AG08396 (cell line): ENCODE results near the gene HLCS.

Experiments used
- DNase-seq: peaks from one replicate; pipeline ENCODE4 v3.0.0; 2012; ENCODE audit warnings: low spot score, mixed read lengths

HLCS gene

GRCh38 chr21:36719614-36720013 lies 246.9 kb downstream of the HLCS start:
- DNase-seq, result no peak

- DNase-seq, result no peak
These were observed 247.4 kb downstream of the HLCS start for GRCh38 chr21:36718951-36719501.

- DNase-seq, result no peak
These were observed 248.5 kb downstream of the HLCS start for GRCh38 chr21:36717976-36718375.

DNA sequence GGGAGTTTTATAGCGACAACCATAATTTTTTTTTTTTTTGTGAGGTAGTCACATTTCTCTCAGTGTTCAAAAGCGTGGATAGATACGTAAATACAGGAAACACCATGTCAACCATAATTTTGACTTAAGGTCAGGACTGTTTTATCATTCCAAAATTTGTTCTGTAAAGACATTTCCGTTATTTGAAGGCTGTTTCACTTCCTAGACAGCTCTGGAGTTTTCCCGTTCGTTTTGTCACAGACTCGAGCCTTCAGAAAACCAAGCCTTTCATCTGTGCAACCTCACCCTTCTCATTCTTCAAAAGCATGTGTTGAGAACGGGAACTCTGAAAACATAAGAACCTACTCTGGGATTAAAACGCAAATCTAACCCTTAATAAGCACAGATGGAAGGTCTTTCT lies 249.6 kb downstream of the HLCS start:
- DNase-seq, result no peak

- no peak for DNase-seq
These were observed 250.1 kb downstream of the HLCS start for GRCh38 chr21:36716387-36716786.

DNA sequence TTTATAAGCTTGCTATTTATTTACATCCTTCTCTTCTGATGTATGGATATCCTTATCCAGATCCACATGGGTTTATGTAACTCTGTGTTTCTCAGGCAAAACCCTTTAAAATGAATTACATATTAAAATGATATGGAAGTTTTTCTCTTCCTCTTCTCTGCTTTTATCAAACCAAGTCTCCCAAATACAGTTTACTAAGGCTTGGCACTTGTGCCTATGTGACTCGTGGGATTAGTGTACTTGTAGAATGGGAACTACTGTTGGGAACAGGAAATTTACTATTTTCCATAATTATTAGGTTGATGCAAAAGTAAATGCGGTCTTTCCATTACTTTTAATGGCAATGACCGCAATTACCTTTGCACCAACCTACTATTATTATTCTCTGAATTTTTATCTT lies 252.7 kb downstream of the HLCS start:
- DNase-seq, result no peak

GRCh38 chr21:36710729-36711048 lies 255.8 kb downstream of the HLCS start:
- DNase-seq, result no peak

DNA sequence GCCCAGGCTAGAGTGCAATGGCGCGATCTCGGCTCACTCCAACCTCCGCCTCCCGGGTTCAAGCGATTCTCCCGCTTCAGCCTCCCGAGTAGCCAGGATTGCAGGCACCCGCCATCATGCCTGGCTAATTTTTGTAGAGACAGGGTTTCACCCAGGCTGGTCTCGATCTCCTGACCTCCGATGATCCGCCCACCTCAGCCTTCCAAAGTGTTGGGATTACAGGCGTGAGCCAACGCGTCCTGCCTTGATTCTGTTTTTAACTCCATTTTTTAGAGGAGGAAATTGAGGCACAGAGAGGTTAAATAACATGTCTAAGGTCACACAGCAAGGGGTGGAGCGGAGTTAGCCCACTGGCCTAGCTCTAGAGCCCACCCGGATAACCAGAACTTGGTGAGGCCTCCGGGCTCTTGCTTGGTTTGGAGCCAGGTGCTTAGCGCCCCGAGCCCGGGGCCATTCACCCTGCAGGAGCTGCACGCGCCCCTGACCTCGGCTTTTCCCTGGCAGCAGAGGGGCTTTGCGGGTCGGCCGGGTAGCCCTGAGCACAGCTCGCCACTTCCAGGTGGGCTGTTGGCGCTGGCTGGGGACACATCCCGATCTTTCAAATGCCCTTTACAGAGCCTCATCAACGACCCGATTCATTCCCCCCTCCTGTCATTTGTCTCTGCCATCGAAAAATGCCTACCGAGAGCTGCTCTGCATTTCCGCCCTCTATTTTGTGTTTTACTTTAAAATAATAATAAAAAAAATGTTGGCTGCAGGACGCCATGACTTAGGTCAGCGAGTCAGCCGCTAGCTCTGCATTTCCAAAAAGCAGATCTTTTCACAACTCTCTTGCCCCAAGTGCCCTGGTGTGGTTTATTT lies 256.4 kb downstream of the HLCS start:
- DNase-seq, result no peak

DNA sequence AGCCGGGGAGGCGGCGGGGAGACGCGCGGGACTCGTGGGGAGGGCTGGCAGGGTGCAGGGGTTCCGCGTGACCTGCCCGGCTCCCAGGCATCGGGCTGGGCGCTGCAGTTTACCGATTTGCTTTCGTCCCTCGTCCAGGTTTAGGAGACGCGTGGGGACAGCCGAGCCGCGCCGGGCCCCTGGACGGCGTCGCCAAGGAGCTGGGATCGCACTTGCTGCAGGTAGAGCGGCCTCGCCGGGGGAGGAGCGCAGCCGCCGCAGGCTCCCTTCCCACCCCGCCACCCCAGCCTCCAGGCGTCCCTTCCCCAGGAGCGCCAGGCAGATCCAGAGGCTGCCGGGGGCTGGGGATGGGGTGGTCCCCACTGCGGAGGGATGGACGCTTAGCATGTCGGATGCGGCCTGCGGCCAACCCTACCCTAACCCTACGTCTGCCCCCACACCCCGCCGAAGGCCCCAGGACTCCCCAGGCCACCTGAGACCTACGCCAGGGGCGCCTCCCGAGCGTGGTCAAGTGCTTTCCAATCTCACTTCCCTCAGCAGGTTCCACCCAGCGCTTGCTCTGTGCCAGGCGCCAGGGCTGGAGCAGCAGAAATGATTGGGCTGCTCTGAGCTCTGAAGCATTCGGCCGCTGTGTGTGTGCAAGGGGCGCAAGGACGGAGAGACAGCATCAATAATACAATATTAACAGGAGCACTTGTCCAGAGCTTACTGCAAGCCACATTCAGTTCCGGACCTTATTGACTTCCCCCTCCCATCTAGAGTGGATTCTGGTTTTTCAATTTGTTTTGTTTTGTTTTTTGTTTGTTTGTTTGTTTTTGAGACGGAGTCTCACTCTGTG lies 257.2 kb downstream of the HLCS start:
- DNase-seq, result no peak

DNA sequence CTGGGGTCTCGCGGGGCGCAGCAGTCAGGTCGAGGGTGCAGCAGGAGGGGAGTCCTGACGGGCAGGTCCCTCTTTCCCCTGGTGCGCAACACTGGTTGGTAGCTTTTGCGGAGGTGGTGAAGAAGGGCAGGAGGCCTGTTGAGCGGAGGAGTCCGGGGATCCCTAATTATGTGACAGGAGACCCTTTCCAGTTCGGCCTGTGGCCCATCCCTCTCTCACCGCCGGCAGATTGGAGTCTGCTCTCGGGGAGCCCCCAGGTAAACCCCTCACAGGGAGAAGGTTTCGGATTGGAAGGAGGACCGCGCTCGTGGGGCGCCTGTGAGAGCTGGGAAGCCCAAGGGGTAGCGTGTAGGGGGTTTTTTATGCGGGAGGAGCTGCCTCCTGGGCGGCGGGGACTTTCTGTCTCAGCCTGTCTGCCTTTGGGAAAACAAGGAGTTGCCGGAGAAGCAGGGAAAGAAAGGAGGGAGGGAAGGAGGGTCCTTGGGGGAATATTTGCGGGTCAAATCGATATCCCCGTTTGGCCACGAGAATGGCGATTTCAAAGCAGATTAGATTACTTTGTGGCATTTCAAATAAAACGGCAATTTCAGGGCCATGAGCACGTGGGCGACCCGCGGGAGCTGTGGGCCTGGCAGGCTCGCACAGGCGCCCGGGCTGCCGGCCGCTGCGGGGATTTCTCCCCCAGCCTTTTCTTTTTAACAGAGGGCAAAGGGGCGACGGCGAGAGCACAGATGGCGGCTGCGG lies 258.0 kb downstream of the HLCS start:
- DNase-seq, result no peak

DNA sequence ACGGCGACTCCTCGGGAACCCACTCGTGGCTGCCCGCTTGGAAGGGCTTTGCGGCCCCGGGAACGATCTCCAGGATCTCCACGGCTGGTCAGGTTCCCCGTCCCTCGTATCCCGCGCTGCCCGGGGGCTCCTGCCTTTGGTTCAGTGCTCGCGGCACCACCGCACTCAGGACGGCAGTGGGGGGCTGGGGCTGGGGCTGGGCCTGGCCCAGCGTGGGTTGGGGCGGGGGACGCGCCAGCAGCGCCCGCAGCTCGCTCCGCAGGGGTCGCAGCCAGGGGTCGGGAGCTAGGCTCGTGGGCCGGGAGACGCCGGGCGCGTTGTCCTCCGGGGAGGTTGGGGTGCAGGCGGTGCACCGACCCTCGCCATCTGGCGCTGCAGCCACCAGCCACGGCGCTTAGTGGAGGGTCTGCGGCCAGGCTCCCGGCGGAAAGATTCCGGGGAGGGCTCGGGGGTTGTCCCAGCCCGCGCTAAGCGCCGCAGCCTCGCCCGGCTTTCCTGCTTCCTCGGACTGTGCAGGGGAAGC lies 258.6 kb downstream of the HLCS start:
- DNase-seq, result no peak

DNA sequence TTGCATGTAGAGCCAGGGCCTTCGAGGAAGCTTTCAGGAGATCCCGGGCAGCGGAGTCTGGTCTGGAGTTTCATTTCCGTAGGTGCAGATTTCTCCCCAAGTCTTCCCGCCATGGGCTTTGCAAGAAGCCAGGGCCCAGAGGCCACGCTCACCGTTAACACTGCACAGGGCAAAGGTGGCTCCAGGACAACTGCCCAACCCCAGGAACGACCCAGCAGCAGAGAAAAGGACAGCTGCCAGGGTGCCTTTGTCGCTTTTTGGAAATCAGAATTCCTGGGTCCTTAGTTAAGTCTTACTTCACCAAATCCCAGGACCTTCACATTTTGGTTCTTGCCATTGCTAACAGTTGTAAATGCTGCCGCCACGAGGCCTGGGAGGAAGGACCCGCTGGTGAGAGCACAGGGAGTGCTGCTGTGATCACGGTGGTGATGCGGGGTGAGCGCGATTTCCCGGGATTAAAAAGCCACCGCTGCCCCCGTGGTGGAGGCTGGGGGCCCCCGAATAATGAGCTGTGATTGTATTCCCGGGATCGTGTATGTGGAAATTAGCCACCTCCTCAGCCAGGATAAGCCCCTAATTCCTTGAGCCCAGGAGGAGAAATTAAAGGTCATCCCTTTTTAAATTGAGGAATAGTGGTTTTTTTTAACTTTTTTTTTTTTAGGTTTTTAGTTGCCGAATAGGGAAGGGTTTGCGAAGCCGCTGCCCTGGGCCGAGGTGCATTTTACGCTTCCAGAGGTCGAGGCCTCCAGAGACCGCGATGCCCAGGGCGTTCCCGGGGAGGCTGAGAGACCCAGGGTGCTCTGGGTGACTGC lies 259.3 kb downstream of the HLCS start:
- no peak for DNase-seq

- DNase-seq, result no peak
These were observed 260.0 kb downstream of the HLCS start for GRCh38 chr21:36706482-36706852.

DNA sequence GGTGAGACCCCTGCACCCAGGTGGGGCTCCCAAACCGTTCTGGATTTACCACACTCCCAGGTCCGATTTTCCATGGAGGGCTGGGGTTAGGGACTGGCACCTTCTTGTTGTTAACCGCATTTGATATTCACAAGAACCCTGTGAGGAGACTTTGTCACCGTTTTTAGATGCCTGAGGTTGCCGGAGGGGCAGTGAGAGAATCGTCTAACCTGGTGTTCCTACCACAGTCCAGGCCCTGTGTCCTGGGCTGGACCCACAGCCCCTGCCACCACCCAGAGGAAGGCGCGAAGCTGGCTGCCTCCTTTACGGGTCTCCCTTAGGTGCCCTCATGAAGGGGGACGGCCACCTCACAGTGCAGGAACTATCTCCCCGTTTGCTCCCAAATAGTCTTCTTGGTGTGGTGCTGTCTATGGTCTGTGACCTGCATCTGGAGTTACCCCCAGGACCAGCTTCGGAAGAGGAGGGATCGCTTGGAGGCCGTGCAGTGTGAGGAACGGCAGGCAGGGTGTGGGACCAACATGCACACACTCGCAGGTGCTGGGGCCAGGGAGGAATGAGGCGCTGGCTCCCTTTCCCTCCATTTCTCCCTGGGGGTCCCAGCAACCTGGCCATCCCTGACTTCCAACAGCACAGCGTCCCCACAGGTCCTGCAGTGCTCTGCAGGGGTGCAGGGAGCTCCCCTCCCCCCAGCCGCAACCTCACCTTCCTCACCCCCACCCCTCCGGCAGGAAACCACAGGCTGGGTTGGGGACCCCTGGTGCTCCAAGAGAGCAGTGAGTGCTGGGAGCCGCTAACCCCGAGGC lies 260.6 kb downstream of the HLCS start:
- DNase-seq, result no peak

- DNase-seq, result no peak
These were observed 261.4 kb downstream of the HLCS start for GRCh38 chr21:36704958-36705678.

- no peak for DNase-seq
These were observed 262.1 kb downstream of the HLCS start for GRCh38 chr21:36704281-36704957.

GRCh38 chr21:36703626-36704280 lies 262.7 kb downstream of the HLCS start:
- no peak for DNase-seq

DNA sequence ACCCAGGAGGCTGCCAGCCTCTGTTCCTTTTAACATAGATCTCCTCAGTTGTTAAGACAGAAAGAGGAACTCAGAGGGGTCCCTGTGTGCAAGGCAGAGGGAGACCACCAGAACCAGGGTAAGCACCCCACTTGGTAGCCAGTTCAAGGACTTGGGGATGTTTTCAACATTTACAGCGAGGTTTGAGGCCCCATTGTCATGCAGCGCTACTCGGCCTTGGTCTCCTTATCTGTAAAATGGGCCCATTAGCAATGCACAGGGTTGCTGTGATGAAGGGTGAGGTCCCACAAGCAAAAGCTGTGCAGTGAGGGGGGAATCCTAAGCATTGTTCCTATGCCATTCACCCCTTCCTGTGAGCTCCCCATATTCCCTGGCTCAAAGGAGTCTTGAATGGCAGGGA lies 263.3 kb downstream of the HLCS start:
- no peak for DNase-seq

DNA sequence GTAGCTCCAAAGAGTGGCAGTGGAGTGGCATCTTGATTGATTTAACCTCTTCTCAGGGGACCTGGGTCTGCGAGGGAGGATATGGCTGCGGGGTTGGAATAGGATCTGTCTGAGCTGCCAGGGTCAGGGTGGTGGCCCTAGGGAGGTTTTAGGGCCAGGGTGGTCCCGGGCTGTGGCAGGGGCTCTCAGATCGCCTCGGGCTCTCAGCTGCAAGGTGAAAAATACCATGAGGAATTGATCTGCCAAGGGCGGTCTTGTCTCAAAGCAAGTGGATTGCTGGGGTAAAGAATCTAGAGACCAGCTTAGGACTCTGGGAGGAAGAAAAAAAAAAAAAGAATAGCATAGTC lies 263.9 kb downstream of the HLCS start:
- DNase-seq, result no peak
